HG03558 (cell line): ENCODE data around the gene INSR.

Experiments used
- ATAC-seq: cut with Tn5 transposase; IDR thresholded peaks from one replicate; pipeline ENCODE4 v1.9.1; 2021; ENCODE audit warnings: moderate number of reproducible peaks; ENCODE audit not compliant: unreplicated experiment; ENCODE audit errors: extremely low read depth

The INSR gene

DNA sequence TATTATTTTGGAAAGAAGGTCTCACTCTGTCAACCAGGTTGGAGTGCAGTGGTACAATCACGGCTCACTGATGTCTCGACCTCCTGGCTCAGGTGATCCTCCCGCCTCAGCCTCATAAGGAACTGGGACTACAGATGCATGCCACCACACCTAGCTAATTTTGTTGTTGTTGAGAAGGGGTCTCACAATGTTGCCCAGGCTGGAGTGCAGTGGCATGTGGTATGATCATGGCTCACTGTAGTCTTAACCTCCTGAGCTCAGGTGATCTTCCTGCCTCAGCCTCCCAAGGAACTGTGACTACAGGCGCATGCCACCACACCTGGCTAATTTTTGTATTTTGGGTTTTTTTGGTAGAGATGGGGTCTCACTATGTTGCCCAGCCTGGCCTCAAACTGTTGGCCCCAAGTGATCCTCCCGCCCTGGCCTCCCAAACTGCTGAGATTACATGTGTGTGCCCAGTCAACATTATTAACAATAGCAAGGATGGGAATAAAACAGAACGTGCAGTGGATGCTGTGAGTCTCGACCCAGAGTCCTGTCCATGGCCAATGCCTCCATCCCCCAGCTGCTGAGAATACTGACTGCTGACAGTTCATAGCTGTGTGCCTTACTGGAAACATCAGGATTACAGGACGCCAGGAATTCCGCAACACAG, 230.3 kb downstream of the INSR start:
- ATAC-seq = no peak

DNA sequence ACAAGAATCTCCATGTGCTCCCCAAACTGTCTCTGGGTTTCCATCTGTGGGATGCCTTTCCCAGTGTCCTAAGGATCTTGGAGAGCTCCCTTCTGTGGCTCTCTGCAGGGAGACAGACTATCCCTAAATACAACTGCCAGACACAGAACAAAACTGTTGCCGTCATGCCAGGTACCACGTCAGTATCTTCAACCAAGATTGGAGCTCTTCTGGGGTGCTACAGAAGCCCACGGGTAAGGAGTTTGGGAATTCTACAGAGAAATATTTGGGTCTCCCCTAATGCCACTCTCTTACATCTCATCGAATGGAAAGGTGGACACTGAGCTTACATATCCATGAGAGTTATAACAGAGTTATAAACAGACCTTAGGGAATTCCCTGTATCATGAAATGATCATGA, 230.9 kb downstream of the INSR start:
- ATAC-seq = no peak
